ENCODE results near the gene MIER2. TPM values are rescaled to one million over a fixed set of nuclear protein-coding genes. Genes with fewer than 3 reads are reported as not detected.
"Not testable (repeated sequence)": the region's sequence is repeated elsewhere in the genome, so short reads cannot be mapped to it uniquely, and the experiment has no call there.

Gene MIER2
- total and polyA plus RNA-seq, 2 donors, result 8.7 to 24.9 TPM

DNA sequence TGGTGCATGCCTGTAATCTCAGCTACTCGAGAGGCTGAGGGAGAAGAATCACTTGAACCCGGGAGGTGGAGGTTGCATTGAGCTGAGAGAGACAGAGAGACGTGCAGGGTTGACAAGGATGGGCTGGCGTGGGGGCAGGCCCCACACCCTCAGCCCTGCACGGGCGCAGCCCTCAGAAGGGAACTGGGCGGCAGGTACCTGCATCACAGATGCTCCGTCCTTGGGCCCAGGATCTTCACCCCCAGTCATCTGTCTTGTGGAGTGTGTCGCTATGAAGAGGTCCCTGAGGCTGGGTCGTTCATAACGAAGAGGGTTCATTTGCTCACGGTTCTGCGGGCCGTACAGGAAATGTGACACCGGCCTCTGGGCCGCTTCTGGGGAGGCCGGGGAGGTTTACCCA is 44.1 kb upstream of the MIER2 start:
- H3K4me3 ChIP-seq (ENCODE audit: low read length in 2 of 2), result no peak overlapping the region
- no peak for DNase-seq (ENCODE audit: low read depth in 6 of 9, low spot score in 9 of 9)
- WGBS, result 82% methylated on average over 17 of the region's 17 CpGs
- H3K9me3 ChIP-seq (ENCODE audit: control insufficient read depth in 2 of 2, insufficient read depth in 1 of 2, low read length in 1 of 2), result peaks cover 0 to 14% of the 10 kb centered on the region in 2 donors
- H3K27me3 ChIP-seq (ENCODE audit: control insufficient read depth in 2 of 2, insufficient read depth in 1 of 2, low read length in 1 of 2), result peaks cover 3 to 23% of the 10 kb centered on the region in 2 donors
- no peak overlapping the region for H3K27ac ChIP-seq (ENCODE audit: low read depth in 1 of 2, low read length in 1 of 2)
- no peaks in the 10 kb centered on the region for H3K36me3 ChIP-seq (ENCODE audit: control insufficient read depth in 2 of 2, insufficient read depth in 2 of 2, low read length in 1 of 2)
- H3K4me1 ChIP-seq (ENCODE audit: control insufficient read depth in 2 of 2, insufficient read depth in 2 of 2, low read length in 2 of 2), result no peaks in the 10 kb centered on the region

DNA sequence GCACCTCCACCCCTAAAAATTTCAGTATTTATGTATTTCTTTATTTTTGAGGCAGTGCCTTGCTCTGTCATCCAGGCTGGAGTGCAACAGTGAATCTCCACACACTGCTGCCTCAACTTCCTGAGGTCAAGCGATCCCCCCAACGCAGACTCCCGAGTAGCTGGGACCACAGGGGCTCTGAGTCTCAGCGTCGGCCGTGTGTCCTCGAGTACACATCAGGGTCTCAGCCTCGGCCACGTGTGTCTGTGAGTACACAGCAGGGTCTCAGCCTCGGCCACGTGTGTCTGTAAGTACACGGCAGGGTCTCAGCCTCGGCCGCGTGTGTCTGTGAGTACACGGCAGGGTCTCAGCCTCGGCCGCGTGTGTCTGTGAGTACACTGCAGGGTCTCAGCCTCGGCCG is 43.2 kb upstream of the MIER2 start:
- WGBS, result 88% methylated on average over 17 of the region's 21 CpGs
- Histone ChIP-seq H3K9me3 (ENCODE audit: control insufficient read depth in 2 of 2, insufficient read depth in 1 of 2, low read length in 1 of 2) (peaks cover 0 to 9% of the 10 kb centered on the region in 2 donors), H3K27me3 (ENCODE audit: control insufficient read depth in 2 of 2, insufficient read depth in 1 of 2, low read length in 1 of 2) (peaks cover 3 to 32% of the 10 kb centered on the region in 2 donors), H3K4me3 (ENCODE audit: low read length in 2 of 2) (no peak overlapping the region), H3K36me3 (ENCODE audit: control insufficient read depth in 2 of 2, insufficient read depth in 2 of 2, low read length in 1 of 2) (no peaks in the 10 kb centered on the region), H3K4me1 (ENCODE audit: control insufficient read depth in 2 of 2, insufficient read depth in 2 of 2, low read length in 2 of 2) (no peaks in the 10 kb centered on the region), H3K27ac (ENCODE audit: low read depth in 1 of 2, low read length in 1 of 2) (no peak overlapping the region)
- no peak for DNase-seq (ENCODE audit: low read depth in 6 of 9, low spot score in 9 of 9)

DNA sequence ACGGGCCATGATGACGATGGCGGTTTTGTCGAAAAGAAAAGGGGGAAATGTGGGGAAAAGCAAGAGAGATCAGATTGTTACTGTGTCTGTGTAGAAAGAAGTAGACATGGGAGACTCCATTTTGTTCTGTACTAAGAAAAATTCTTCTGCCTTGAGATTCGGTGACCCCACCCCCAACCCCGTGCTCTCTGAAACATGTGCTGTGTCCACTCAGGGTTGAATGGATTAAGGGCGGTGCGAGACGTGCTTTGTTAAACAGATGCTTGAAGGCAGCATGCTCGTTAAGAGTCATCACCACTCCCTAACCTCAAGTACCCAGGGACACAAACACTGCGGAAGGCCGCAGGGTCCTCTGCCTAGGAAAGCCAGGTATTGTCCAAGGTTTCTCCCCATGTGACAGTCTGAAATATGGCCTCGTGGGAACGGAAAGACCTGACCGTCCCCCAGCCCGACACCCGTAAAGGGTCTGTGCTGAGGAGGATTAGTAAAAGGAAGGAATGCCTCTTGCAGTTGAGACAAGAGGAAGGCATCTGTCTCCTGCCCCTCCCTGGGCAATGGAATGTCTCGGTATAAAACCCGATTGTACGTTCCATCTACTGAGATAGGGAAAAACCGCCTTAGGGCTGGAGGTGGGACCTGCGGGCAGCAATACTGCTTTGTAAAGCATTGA is 42.2 kb upstream of the MIER2 start:
- 25% methylated on average over 16 of the region's 22 CpGs for WGBS
- H3K9me3 ChIP-seq (ENCODE audit: control insufficient read depth in 2 of 2, insufficient read depth in 1 of 2, low read length in 1 of 2); DNase-seq (ENCODE audit: low read depth in 6 of 9, low spot score in 9 of 9); H3K4me1 ChIP-seq (ENCODE audit: control insufficient read depth in 2 of 2, insufficient read depth in 2 of 2, low read length in 2 of 2); H3K36me3 ChIP-seq (ENCODE audit: control insufficient read depth in 2 of 2, insufficient read depth in 2 of 2, low read length in 1 of 2); H3K4me3 ChIP-seq (ENCODE audit: low read length in 2 of 2); H3K27ac ChIP-seq (ENCODE audit: low read depth in 1 of 2, low read length in 1 of 2): not testable (repeated sequence)
- peaks cover 3 to 33% of the 10 kb centered on the region in 2 donors for H3K27me3 ChIP-seq (ENCODE audit: control insufficient read depth in 2 of 2, insufficient read depth in 1 of 2, low read length in 1 of 2)

DNA sequence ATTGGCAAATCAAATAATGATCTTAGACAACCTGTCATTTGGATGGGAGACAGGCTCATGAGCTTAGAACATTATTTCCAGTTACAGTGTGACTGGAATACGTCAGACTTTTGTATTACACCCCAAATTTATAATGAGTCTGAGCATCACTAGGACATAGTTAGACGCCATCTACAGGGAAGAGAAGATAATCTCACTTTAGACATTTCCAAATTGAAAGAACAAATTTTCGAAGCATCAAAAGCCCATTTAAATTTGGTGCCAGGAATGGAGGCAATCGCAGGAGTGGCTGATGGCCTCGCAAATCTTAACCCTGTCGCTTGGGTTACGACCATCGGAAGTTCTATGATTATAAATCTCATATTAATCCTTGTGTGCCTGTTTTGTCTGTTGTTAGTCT is 41.6 kb upstream of the MIER2 start:
- peaks cover 3 to 33% of the 10 kb centered on the region in 2 donors for H3K27me3 ChIP-seq (ENCODE audit: control insufficient read depth in 2 of 2, insufficient read depth in 1 of 2, low read length in 1 of 2)
- not testable (repeated sequence) for H3K36me3 ChIP-seq (ENCODE audit: control insufficient read depth in 2 of 2, insufficient read depth in 2 of 2, low read length in 1 of 2); H3K27ac ChIP-seq (ENCODE audit: low read depth in 1 of 2, low read length in 1 of 2); DNase-seq (ENCODE audit: low read depth in 6 of 9, low spot score in 9 of 9); H3K4me3 ChIP-seq (ENCODE audit: low read length in 2 of 2); H3K4me1 ChIP-seq (ENCODE audit: control insufficient read depth in 2 of 2, insufficient read depth in 2 of 2, low read length in 2 of 2); H3K9me3 ChIP-seq (ENCODE audit: control insufficient read depth in 2 of 2, insufficient read depth in 1 of 2, low read length in 1 of 2)
- 82% methylated on average over 8 of the region's 8 CpGs for WGBS

DNA sequence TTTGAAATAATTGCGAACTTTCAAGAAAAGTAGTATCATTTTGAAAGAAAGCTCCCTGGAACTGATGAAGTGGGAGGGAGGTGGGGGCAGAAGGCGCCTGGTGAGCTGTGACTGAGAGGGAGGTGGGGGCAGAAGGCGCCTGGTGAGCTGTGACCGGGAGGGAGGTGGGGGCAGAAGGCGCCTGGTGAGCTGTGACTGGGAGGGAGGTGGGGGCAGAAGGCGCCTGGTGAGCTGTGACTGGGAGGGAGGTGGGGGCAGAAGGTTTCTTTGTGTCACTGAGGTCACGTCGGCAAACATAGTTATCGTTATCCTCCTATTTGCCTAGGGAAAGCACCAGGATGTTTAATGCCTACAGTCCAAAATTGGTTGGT is 40.2 kb upstream of the MIER2 start:
- Histone ChIP-seq H3K9me3 (ENCODE audit: control insufficient read depth in 2 of 2, insufficient read depth in 1 of 2, low read length in 1 of 2) (no peaks in the 10 kb centered on the region), H3K27me3 (ENCODE audit: control insufficient read depth in 2 of 2, insufficient read depth in 1 of 2, low read length in 1 of 2) (peaks cover 3 to 32% of the 10 kb centered on the region in 2 donors), H3K4me3 (ENCODE audit: low read length in 2 of 2) (no peak overlapping the region), H3K27ac (ENCODE audit: low read depth in 1 of 2, low read length in 1 of 2) (no peak overlapping the region), H3K4me1 (ENCODE audit: control insufficient read depth in 2 of 2, insufficient read depth in 2 of 2, low read length in 2 of 2) (no peaks in the 10 kb centered on the region), H3K36me3 (ENCODE audit: control insufficient read depth in 2 of 2, insufficient read depth in 2 of 2, low read length in 1 of 2) (no peaks in the 10 kb centered on the region)
- 66% methylated on average over 9 of the region's 9 CpGs for WGBS
- no peak for DNase-seq (ENCODE audit: low read depth in 6 of 9, low spot score in 9 of 9)

DNA sequence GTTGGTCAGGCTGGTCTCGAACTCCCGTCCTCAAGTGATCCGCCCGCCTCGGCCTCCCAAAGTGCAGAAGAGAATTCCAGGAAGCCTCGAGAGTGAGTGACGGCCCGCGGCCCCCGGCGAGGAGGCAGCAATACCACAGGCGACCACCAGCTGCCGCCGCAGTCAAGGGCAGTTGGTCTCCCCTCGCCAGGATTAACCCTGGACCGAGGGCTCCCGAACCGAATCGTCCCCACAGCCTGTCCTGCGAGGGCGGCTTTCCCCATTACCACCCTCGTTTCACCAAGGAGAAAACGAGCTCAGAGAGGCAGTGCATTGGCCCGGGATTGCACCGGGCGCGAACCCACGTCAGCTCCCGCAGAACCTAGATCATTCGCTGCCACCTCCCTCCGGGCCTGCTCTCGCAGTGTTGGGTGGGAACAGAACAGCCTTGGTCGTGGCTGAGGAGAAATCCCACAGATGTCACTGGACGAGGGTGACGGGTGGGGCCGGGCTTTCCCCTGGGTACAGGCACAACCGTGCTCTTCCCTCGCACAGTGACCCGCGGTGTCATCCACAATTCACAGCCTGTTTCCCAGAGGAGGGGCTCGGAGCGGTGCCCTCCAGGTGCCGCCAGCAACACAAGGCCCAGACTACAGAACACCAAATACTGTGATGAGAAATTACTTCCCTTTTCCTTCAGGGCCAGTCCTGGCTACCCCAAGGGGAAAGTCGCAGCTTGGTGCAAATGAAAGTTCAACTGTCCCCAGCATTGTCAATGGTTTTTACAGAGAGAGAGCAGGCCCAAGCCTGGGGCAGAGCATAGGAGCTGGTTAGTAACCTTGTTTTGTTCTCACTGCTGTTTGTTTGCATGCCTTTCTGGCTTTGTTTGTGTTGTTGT is 39.6 kb upstream of the MIER2 start:
- Histone ChIP-seq H3K27ac (ENCODE audit: low read depth in 1 of 2, low read length in 1 of 2) (no peak overlapping the region), H3K27me3 (ENCODE audit: control insufficient read depth in 2 of 2, insufficient read depth in 1 of 2, low read length in 1 of 2) (peaks cover 3 to 32% of the 10 kb centered on the region in 2 donors)
- no peak for DNase-seq (ENCODE audit: low read depth in 6 of 9, low spot score in 9 of 9)

DNA sequence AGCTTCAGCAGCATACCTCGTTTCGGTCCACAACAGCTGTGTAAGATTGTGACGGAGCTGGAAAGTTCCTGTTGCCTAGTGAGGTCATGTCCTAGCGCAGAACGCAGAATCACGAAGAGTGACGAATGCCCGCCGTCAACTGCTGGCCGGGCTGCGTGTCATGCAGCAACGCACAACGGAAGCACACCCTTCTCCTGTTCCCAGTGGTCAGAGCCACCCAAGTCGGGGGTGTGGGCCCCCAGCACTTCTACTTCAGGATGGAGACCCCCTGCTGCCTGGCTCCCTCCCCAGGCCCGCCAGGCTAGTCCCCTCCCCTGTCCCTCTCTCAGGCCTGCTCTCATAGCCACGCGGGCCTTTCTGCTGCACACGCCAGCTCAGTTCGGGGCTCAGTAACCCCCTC is 38.4 kb upstream of the MIER2 start:
- H3K27me3 ChIP-seq (ENCODE audit: control insufficient read depth in 2 of 2, insufficient read depth in 1 of 2, low read length in 1 of 2), result peaks cover 3 to 26% of the 10 kb centered on the region in 2 donors
- no peak overlapping the region for H3K4me3 ChIP-seq (ENCODE audit: low read length in 2 of 2)
- no peak for DNase-seq (ENCODE audit: low read depth in 6 of 9, low spot score in 9 of 9)
- no peaks in the 10 kb centered on the region for H3K4me1 ChIP-seq (ENCODE audit: control insufficient read depth in 2 of 2, insufficient read depth in 2 of 2, low read length in 2 of 2)
- H3K36me3 ChIP-seq (ENCODE audit: control insufficient read depth in 2 of 2, insufficient read depth in 2 of 2, low read length in 1 of 2), result no peaks in the 10 kb centered on the region
- 91% methylated on average over 19 of the region's 19 CpGs for WGBS
- no peak overlapping the region for H3K27ac ChIP-seq (ENCODE audit: low read depth in 1 of 2, low read length in 1 of 2)
- H3K9me3 ChIP-seq (ENCODE audit: control insufficient read depth in 2 of 2, insufficient read depth in 1 of 2, low read length in 1 of 2), result no peaks in the 10 kb centered on the region

More for the DNA sequence above, 39.6 kb upstream of the MIER2 start:
- no peak overlapping the region for H3K4me3 ChIP-seq (ENCODE audit: low read length in 2 of 2)
- H3K9me3 ChIP-seq (ENCODE audit: control insufficient read depth in 2 of 2, insufficient read depth in 1 of 2, low read length in 1 of 2), result no peaks in the 10 kb centered on the region
- 25% methylated on average over 44 of the region's 44 CpGs for WGBS
- no peaks in the 10 kb centered on the region for H3K4me1 ChIP-seq (ENCODE audit: control insufficient read depth in 2 of 2, insufficient read depth in 2 of 2, low read length in 2 of 2)
- no peaks in the 10 kb centered on the region for H3K36me3 ChIP-seq (ENCODE audit: control insufficient read depth in 2 of 2, insufficient read depth in 2 of 2, low read length in 1 of 2)

DNA sequence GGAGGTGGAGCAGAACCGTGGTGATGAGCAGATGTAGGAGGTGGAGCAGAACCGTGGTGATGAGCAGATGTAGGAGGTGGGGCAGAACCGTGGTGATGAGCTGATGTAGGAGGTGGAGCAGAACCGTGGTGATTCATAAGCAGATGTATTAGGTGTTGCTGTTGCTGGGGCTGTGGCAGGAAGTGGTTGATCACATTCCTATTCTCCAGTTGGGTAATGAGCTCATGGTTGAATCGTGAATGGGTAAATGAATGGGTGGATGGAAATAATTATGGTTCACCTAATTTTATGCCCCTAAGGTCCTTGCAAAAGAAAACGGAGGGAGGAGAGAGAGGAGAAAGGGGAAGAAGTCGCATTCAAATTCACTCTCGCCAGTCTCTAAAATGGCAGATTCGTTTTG is 38.0 kb upstream of the MIER2 start:
- H3K9me3 ChIP-seq (ENCODE audit: control insufficient read depth in 2 of 2, insufficient read depth in 1 of 2, low read length in 1 of 2); H3K36me3 ChIP-seq (ENCODE audit: control insufficient read depth in 2 of 2, insufficient read depth in 2 of 2, low read length in 1 of 2); DNase-seq (ENCODE audit: low read depth in 6 of 9, low spot score in 9 of 9); H3K4me1 ChIP-seq (ENCODE audit: control insufficient read depth in 2 of 2, insufficient read depth in 2 of 2, low read length in 2 of 2); H3K27ac ChIP-seq (ENCODE audit: low read depth in 1 of 2, low read length in 1 of 2); H3K4me3 ChIP-seq (ENCODE audit: low read length in 2 of 2): not testable (repeated sequence)
- WGBS, result 55% methylated on average over 7 of the region's 9 CpGs
- H3K27me3 ChIP-seq (ENCODE audit: control insufficient read depth in 2 of 2, insufficient read depth in 1 of 2, low read length in 1 of 2), result peaks cover 3 to 23% of the 10 kb centered on the region in 2 donors

DNA sequence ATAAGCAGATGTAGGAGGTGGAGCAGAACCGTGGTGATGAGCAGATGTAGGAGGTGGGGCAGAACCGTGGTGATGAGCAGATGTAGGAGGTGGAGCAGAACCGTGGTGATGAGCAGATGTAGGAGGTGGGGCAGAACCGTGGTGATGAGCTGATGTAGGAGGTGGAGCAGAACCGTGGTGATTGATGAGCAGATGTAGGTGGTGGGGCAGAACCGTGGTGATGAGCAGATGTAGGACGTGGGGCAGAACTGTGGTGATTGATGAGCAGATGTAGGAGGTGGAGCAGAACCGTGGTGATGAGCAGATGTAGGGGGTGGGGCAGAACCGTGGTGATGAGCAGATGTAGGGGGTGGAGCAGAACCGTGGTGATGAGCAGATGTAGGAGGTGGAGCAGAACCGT is 37.3 kb upstream of the MIER2 start:
- not testable (repeated sequence) for H3K27ac ChIP-seq (ENCODE audit: low read depth in 1 of 2, low read length in 1 of 2); DNase-seq (ENCODE audit: low read depth in 6 of 9, low spot score in 9 of 9); H3K4me1 ChIP-seq (ENCODE audit: control insufficient read depth in 2 of 2, insufficient read depth in 2 of 2, low read length in 2 of 2); H3K9me3 ChIP-seq (ENCODE audit: control insufficient read depth in 2 of 2, insufficient read depth in 1 of 2, low read length in 1 of 2); H3K36me3 ChIP-seq (ENCODE audit: control insufficient read depth in 2 of 2, insufficient read depth in 2 of 2, low read length in 1 of 2); H3K4me3 ChIP-seq (ENCODE audit: low read length in 2 of 2)
- 65% methylated on average over 11 of the region's 11 CpGs for WGBS
- peaks cover 3 to 22% of the 10 kb centered on the region in 2 donors for H3K27me3 ChIP-seq (ENCODE audit: control insufficient read depth in 2 of 2, insufficient read depth in 1 of 2, low read length in 1 of 2)
